H54 (cell line): ENCODE data around the gene ARHGEF16.

Experiments
- DNase-seq: peaks from one replicate; pipeline ENCODE4 v3.0.0; 2011; ENCODE audit warnings: low spot score, mixed read lengths; ENCODE audit not compliant: insufficient read length
- FAIRE-seq: peaks from 3 replicates; lab custom pipeline; 2011; peaks lifted over from hg19 to GRCh38; lab: Jason Lieb, UNC
- POLR2A ChIP-seq: IDR thresholded peaks from 2 replicates; pipeline ENCODE4 v1.6.1; 2011; ENCODE audit warnings: low read depth, mild to moderate bottlenecking, low read length

ARHGEF16 gene

DNA sequence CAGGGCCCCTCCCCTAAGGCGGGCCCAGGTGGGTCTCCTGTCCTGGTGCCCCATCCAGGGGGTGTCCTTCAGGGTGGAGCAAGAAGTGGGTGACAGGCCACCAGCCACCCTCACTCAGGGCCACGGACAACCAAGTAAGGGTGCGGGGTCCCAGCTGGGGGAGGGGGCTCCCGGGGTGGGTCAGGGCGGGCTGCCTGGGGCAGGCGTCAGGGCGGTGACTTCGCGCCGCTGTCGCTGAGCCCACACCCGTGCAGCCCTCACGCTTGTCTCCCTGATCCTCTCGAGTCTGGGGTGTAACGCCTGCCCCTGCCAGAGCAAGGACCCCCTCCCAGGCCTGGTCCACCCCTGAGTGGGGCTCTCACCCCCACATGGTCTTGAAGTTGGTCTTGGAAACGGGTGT lies 22.2 kb downstream of the ARHGEF16 start:
- no peak for DNase-seq
- TF ChIP-seq POLR2A: no peak
- no peak for FAIRE-seq

DNA sequence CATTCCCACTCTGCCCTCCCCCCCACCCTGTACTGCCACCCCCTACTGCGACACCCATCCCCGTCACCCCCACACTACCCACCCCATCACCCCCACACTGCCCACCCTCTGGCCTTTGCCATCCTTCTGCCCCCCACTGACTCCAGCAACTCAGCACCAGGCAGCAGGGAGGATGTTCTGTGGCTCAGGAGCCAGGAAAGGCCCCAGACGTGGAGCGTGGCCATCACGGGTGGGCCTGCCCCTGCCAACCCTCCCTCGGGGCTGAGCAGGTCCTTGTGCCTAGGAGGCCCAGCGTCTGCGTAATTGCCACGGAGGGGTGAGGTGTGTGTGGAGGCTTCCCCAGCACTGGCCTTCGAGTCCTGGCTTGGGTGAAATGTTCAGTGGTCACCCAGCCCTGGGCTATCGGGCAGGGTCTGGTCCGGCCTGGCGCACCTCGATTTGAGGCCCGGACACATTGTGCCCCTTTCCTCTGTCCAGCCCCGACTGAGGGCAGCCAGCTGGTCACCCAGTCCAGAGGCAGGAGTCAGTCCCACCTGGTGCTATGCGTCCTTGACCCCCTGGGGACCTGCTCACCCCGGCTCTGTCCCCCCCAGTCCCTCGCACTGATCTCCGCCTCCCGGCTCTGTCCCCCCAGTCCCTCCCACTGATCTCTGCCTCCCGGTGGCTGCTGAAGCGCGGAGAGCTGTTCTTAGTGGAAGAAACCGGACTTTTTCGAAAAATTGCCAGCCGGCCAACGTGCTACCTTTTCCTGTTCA lies 23.0 kb downstream of the ARHGEF16 start:
- TF ChIP-seq POLR2A: no peak
- FAIRE-seq (no peak), DNase-seq (peak; percentile 52)

DNA sequence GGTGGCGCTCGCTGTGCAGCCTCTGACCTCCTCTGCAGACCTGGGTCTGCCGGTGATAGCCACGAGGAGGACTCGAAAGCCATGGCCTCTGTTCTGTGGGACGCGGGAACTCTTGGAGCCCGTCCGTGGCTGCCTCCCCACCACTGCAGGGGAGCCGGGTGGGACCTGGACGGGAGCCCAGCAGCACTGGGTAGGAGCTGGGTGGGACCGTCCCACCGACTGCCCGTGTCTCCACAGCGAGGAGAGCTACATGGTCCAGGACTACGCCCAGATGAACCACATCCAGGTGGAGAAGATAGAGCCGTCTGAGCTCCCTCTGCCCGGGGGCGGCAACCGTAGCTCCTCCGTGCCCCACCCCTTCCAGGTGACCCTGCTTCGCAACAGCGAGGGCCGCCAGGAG lies 23.7 kb downstream of the ARHGEF16 start:
- no peak for TF ChIP-seq POLR2A
- DNase-seq: no peak
- FAIRE-seq: no peak

DNA sequence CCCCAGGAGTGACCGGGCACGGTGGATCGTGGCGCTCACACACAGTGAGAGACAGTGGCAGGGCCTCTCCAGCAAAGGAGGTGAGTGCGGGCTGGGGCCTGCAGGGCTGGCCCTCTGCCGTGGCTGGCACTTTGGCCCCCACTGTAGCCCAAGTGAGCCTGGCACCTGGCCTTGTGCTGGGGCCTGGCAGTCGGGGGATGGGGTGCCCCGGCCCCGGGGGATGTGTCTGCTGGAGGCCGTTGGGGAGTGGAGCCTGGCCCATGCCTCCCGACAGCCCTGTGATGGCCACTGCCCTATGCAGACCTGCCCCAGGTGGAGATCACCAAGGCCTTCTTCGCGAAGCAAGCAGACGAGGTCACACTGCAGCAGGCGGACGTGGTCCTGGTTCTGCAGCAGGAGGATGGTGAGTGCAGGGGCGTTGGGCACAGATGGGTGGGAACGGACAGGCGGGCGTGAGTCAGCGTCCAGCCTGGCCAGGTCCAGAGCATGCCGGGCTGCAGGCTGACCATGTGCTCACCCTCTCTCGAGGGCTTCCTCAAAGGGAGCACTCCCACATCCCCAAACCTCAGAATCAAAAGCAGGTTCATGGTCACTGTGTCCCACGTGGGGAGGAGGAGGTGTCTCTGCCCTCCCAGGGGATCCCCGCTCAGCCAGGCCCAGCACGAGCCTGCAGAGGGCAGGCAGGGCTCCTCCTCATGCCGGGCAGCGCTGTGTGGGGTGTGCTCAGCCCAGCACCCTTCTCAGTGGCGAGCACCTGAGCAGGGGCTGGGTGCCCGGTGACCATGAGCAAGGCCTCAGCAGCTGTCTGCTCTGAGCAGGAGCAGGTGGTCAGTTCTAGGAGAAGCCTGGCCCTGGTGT lies 25.3 kb downstream of the ARHGEF16 start:
- TF ChIP-seq POLR2A: no peak
- DNase-seq (no peak), FAIRE-seq (no peak)

DNA sequence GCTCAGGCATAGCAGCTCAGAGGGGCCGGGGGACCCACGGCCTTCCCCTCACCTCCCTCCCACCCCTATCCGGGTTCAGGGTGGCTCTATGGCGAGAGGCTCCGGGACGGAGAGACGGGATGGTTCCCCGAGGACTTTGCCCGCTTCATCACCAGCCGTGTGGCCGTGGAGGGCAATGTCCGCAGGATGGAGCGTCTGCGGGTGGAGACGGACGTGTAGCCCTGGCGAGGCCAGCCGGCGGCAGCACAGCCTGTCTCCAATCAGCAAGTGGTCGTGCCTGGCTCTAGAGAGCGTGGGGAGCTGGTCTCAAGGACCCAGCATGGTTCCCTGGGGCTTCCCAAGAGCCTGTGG lies 25.9 kb downstream of the ARHGEF16 start:
- no peak for DNase-seq
- FAIRE-seq: no peak
- no peak for TF ChIP-seq POLR2A

DNA sequence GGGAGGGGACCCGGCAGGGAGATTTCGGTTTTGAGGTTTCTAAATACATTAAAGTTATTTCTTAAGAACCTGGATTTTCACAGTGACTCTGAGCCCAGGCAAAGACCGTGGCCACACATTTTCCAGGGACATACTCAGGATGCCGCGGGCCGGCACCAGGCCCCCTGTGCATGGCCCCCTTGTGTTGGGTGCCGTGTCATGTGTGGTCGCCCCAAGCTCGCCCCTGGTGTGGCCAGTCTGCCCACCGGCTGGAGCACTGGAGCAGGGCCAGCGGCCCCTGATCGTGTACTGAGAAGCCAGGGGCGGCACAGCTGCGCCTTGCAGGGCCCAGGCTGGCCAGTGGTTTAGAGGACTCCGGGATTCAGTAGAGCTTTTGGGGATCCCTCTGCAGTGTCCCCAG lies 26.6 kb downstream of the ARHGEF16 start:
- FAIRE-seq (no peak), DNase-seq (no peak)
- no peak for TF ChIP-seq POLR2A

DNA sequence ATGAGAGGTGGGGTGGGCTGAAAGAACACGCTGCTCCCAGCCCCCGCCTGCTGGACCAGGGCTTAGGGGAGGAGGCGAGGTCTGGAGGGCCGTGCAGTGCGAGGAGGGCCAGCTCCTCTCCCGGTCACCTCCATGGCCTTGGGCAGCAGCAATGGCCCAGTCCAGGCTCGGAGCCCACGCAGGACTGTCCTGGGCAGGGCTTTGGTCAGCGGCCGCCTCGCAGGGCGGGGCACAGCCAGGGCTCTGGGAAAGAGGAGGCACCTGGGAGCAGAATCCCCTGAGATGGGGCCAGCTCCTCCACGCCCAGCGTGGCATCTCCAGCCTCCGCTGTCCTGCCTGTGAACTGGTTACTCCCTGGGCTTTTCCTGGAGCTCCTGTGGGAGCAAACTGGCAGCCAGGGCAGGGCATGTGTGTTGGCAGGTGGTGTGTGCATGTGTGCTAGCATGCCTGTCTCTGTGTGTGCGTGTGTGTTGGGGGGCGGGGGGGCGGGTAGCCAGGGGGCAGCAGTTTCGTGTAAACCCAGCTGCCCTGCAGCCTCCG lies 27.4 kb downstream of the ARHGEF16 start:
- no peak for TF ChIP-seq POLR2A
- no peak for FAIRE-seq
- no peak for DNase-seq

DNA sequence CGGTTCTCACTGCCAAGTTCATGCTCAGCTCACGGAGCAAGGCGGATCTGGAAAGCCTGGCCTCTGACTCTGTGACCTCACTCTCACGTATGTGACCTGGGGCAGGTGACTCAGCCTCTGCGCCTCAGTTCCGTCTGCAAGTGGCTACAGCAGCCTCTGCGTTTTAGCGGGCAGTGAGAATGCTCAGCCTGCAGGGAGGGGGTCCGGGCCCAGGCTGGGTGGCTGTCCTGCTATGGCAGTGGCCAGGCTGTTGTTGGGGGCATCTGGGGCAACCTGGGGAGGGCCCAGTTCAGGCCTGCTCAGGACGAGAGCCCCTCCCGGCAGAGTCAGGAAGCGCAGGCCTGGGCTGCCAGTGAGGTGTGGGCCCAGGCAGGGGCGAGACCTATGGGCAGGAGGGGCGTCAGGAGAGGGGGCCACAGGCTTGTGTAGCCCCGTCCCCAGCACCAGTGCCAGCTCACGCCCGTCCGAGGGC lies 27.9 kb downstream of the ARHGEF16 start:
- FAIRE-seq (no peak), DNase-seq (no peak)
- no peak for TF ChIP-seq POLR2A

DNA sequence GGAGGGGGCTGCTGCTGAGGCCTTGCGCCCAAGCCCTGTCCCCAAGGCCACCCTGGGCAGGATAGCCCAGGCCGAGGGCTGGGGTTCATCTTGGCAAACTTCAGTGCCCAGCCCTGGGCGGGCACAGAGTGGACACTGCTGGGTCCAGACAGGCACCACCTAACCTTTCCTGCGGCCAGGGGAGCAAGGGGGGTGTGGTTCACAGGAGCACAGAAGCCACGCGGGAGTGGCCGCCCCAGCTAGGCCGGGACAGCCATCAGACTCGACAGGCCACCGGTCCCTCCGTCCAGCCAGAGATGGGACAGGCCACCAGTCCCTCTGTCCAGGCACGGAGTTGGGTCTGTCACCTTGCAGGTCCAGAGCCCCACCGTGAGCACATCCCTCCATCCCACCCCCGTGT lies 28.9 kb downstream of the ARHGEF16 start:
- TF ChIP-seq POLR2A: no peak
- no peak for FAIRE-seq
- DNase-seq: no peak

DNA sequence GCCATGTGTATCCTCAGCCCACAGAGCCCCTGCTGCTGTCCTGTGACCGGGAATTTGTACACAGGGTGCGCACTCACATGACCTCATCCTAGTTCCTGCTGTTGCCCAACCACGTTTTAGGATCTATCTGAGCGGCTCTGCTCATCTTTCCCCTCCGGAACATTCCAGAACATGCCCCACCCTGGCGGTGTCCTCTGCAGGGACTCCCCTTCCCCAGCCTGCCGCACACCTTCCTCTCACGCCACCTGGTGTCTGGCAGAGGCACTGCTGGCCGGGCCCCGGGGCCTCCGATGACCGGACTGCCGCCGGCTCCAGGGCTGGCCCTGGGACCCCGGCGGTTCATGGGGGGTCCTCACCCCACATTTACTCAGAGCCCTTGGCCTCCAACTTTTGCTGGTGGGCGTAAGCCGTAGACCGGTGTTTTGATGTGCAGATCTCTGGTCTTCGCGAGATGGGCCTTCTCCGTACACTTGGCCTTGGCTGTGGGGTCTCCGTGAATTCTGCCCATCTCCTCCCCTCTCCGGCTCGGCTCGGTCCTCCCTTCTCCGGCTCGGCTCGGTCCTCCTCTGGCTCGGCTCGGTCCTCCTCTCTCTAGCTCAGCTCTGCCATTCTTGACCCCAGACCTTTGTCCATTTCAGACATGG lies 29.5 kb downstream of the ARHGEF16 start:
- FAIRE-seq (no peak), DNase-seq (no peak)
- no peak for TF ChIP-seq POLR2A

DNA sequence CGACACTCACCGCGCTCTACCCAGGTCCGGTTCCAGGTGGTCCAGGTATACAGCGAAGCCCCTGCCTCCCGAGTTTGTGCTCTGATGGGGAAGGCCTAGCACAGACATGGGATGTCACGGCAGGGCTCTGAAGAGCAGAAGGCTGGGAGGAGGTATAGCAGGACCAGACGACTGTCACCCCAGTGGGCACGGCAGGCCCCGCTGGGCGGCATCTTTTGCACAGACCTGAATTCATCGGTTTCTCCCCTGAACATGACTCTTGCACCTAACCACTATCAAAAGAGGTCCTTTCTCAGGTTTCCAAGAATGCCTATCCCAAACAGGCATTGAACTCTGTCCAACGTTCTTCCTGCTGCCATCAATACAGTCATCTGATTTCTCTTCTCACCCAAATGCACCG lies 30.6 kb downstream of the ARHGEF16 start:
- TF ChIP-seq POLR2A: no peak
- no peak for FAIRE-seq

DNA sequence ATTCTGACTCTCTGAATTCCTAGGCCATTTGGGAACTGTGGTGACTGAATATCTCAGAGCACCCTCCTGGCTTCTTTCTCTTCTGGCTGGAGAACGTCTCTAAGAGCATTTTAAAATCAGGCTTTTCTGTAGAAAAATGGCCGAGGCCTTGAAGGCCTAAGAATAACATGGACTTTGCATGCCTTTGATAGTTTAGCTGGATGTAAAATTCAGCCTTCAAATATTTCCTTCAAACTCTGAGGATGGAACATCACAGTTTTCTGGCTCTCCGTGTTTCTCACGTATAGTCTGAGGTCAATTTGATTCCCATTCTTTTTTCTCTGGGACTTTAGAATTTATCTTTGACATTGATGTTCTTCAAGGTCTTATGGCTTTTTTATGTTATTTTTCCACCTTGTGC lies 34.0 kb downstream of the ARHGEF16 start:
- FAIRE-seq: no peak

More for the DNA sequence above, 30.6 kb downstream of the ARHGEF16 start:
- no peak for DNase-seq

DNA sequence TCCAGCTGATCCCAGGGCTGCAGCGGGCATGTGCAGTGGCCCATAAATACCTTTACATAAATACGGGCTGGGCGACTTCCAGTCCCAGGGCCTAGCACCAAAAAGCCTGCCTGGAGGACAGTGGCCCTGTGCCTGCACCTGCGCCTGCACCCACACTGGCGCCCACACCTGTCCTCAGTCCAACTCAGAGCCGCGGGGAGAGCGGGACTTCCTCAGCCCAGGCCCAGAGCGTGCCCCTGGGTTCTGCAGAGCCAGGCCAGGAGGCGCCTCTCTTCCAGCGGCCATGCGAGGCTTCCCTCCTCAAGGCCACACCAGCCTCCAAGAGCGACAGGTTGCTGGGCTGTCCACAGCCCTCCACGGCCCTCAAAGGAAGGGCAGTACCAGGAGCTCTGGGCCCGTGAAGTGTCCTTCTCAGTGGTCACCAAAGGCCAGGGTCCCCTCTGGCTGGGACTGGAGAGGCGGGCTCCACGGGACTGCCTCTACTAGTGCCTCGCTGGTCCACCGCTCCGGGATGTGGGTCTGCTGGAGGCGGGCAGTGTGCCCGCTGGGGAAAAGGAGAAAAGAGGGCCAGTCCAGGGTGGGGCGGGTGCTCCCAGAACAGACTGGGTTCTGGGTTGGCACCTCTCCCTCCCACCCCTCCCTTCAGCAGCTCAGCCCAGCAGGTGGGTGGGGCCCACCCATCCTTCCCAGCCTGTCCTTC lies 35.7 kb downstream of the ARHGEF16 start:
- FAIRE-seq (no peak), DNase-seq (no peak)
- no peak for TF ChIP-seq POLR2A

More for the DNA sequence above, 34.0 kb downstream of the ARHGEF16 start:
- TF ChIP-seq POLR2A: no peak
- DNase-seq: no peak
